ENCODE data around the gene CTAG1A.
"Not testable (repeated sequence)": the region's sequence is repeated elsewhere in the genome, so short reads cannot be mapped to it uniquely, and the experiment has no call there.

DNA sequence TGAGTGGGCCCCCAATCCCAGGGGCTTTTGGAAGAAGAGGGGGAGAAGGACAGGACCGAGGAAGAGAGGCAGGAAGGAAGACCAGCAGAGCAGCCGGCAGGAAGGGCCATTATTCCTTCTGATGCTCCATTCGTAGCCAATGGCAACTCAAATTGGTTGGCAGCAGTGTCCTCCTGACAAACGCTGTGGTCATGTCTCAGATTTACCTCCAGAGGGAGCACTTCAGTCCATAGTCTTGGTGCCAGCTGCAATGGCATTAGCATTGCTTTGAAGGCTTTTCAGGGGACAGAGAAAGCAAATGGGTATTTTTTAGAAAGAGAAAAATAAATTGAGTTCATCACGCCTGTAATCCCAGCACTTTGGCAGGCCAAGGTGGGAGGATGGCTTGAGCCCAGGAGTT is 44.0 kb downstream of the CTAG1A start:
- not testable (repeated sequence) for TF ChIP-seq EZH2 (optimal IDR thresholded peaks at IDR 0.05; ENCODE audit: low read depth, low read length); EZH2phosphoT487 (IDR thresholded peaks at IDR 0.05; ENCODE audit: low read length)

Measured in MM.1S (cell line).